Gastrocnemius medialis (tissue), 4 donors: Measurements from ENCODE around the gene ZNF567.

Experiments
- CTCF ChIP-seq, 5 experiments: fragments of 450-650 bp in 3 of 5; fragments of 200-600 bp in 2 of 5; sonication (generic) in 2 of 5; IDR thresholded peaks in 4 of 5; conservative IDR thresholded peaks in 1 of 5; 1 replicate in 4 of 5; 2 replicates in 1 of 5; pipeline ENCODE4 v1.5.1; 2016 to 2019; ENCODE audit warnings: antibody characterized with exemption in 5 of 5, mild to moderate bottlenecking in 3 of 5, moderate library complexity in 3 of 5
- POLR2A ChIP-seq, 2 donors: fragments of 450-650 bp; IDR thresholded peaks; one replicate each; pipeline ENCODE4 v1.6.1; 2017; ENCODE audit warnings: antibody characterized with exemption in 2 of 2, mild to moderate bottlenecking in 2 of 2, moderate library complexity in 2 of 2

- no peak for TF ChIP-seq CTCF (IDR thresholded peaks at IDR 0.05 in 4 of 5, conservative IDR thresholded peaks at IDR 0.05 in 1 of 5)
- no peak for TF ChIP-seq POLR2A (IDR thresholded peaks at IDR 0.05)
Measured at GRCh38 chr19:36638862-36639510, 48.4 kb upstream of the ZNF567 start.
